DND-41 (cell line): Measurements from ENCODE around the gene CD4.

Experiments
- CTCF ChIP-seq: IDR thresholded peaks from 2 replicates; pipeline ENCODE4 v1.5.1; 2012; ENCODE audit warnings: borderline replicate concordance, low read length, moderate library complexity, mild to moderate bottlenecking; ENCODE audit not compliant: poor library complexity, severe bottlenecking; ENCODE audit errors: extremely low read depth
- EZH2 ChIP-seq: IDR thresholded peaks from 3 replicates; pipeline ENCODE4 v1.6.1; 2012; ENCODE audit warnings: borderline replicate concordance, low read depth, mild to moderate bottlenecking, moderate library complexity, low read length, inconsistent platforms; ENCODE audit not compliant: severe bottlenecking

- TF ChIP-seq CTCF (no peak), EZH2 (no peak)
These were observed 37.6 kb downstream of the CD4 start for GRCh38 chr12:6826734-6827436.
